HG02571 (cell line): Measurements from ENCODE around the gene SNX9.
"Not testable (repeated sequence)": the region's sequence is repeated elsewhere in the genome, so short reads cannot be mapped to it uniquely, and the experiment has no call there.

Experiments
- ATAC-seq: cut with Tn5 transposase; IDR thresholded peaks from one replicate; pipeline ENCODE4 v1.9.1; 2021; ENCODE audit warnings: mild to moderate bottlenecking, moderate library complexity; ENCODE audit not compliant: unreplicated experiment

SNX9 gene

DNA sequence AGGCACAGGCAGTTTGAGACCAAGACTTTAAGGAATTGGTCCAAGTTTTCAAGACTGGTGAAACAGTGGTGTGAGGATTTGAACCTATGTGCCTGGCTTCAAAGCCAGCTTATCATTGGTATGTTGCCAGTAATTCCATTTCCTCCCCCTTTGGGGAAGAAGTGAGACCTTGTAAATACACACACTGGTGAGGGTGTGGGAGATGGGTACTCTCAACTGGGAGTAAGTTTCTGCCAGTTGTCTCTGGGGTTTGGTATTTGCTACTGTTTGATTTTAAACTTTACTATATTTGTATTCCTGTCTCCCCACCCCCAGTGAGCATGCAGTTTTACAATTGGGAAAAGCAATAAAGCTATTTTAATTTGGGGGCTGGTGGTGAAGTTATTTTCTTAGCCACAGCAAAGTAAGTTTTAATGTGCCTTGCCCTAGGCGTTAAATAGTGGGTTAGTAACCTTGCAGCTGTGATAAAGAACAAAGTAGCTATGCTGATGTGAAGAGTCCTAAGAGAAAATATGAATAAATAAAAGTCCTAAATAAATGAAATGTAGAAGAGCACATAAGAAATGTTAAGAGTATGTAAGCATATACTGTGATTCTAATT lies 31.0 kb downstream of the SNX9 start:
- ATAC-seq, result no peak

DNA sequence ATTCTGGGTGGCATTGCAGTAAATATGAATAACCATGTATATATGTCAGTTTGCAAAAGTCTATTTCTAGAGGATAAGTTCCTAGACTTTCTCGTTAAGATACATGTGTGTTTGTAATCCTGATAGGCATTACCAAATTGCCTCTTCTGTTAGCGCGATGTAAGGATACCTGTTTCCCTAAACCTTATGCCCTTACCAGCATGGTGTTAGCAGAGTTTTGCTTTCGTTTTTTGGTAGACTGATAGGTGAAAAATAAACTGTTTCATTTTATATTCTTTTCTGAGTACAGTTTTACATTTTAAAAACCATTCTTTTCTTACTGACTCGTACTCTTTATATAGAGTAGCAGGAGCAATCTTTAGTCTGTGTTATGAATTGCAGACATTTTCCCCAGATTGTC lies 32.3 kb downstream of the SNX9 start:
- ATAC-seq, result no peak

DNA sequence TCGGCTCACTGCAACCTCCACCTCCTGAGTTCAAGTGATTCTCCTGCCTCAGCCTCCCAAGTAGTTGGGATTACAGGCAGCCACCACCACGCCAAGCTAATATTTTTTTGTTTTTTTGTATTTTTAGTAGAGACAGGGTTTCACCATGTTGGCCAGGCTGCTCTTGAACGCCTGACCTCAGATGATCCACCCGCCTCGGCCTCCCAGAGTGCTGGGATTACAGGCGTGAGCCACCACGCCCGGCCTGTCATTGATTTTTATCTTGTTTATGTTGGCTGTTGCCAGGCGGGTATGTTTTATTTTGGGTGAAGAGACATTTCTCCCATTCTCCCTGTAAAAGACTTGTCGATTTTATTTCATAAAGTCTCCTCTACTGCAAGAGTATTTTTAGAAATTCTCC lies 32.8 kb downstream of the SNX9 start:
- not testable (repeated sequence) for ATAC-seq

DNA sequence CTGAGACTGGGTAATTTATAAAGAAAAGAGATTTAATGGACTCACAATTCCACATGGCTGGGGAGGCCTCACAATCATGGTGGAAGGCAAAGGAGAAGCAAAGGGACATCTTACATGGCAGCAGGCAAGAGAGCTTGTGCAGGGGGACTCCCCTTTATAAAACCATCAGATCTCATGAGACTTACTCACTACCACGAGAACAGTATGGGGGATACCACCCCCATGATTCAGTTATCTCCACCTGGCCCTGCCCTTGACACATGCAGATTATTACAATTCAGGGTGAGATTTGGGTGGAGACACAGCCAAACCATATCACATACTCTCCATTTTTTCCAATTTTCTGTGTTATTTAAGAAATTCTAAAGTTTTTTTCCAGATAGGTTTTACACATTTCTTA lies 35.6 kb downstream of the SNX9 start:
- ATAC-seq, result not testable (repeated sequence)

DNA sequence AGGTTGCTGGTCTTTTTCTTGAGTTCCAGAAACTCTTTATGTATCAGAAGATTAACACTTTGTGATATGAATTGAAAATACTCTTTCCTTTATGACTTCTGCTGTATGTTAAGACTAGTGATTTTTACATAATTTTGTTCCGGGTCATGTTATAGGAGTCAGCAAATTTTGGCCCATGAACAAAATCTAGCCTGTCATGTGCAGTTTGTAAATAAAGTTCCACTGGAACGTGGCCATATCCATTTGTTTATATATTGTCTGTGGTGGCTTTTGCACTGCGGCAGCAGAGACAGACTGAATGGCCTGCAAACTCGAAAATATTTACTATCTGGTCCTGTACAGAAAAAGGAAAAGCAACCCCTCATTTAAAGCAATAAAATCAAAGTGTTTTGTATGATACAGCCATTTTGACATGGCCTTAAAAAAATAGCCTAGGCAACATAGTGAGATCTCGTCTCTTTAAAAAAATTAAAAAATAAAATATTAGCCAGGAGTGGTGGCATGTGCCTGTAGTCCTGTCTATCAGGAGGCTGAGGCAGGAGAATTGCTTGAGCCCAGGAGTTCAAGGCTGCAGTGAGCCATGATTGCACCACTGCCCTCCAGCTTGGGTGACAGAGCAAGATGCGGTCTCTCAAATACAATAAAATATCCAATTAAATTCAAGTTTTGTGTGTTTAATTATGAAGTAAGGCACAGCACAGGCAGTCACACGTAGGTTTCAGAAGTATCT lies 36.9 kb downstream of the SNX9 start:
- no peak for ATAC-seq

DNA sequence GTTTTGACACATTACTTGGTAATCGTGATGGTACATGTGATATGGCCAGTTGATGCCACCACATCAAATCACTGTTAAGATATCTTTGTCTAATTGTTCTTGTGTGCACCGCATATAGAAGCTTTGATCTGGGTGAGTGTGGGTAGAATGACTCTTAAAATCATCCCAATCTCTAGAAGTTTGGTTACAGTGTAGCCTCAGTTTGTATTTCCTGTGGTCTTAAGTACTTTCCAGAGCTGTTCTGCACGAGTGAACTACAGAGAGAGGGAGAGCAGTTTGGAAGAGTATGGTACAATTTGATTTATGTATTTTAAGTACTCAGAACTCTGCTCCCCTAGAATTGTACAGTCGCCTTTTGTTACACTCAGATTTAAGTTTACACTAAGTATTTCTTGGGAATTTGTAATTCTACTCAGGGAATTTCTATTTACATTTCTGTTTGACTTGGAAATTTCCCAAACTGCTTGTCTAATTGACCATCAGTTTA lies 37.5 kb downstream of the SNX9 start:
- no peak for ATAC-seq

DNA sequence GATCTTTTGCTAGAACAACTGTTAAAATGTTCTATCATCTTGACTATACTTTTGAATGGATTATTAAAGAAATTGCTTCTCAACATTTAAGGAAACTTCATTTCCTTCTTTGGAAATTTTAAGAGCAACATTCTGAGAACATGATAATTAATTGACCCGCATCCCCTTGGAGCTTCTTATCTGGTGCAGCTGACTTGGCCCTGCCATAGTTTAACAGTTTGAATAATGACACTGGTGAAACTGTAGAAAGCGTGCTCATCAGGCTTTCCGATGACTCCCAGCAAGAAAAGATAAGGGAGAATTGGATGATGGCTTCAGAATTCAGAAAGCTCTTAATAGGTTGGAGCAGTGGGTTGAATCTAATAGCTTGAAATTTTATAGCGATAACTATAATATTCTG lies 38.1 kb downstream of the SNX9 start:
- no peak for ATAC-seq

DNA sequence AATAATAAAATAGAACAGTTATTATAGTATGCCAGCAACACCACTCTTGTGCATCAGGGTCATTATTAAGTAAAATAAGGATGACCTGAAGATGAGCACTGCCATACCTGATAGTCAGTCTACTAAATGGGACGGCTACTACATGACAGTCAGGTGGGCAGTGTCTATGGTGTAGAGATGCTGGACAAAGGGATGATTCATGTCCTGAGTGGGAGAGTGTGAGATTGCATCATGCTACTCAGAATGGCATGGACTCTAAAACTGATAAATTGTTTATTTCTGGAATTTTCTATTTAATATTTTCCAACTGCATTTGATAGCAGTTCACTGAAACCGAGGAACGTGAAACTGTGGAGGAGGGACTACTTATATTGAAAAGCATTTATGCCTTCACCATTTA lies 38.8 kb downstream of the SNX9 start:
- ATAC-seq, result no peak

DNA sequence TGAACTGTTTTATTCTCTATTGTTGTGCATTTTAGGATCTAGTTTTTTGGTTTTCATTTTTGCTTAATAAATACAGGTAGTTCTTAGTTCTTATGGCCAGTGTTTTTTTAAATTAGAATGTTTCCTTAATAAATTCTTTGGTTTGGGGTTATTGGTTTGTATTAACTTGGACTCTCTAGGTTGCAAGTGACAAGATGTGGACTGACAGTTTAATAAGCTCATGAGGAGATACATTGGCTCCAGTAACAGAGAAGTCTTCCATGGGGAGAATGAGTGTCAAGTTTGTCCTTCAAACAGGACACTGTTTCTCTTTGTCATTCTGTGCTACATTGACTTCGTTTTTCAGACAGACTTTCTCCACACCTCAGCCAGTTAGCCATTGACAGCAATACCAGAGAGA lies 39.7 kb downstream of the SNX9 start:
- ATAC-seq, result no peak

DNA sequence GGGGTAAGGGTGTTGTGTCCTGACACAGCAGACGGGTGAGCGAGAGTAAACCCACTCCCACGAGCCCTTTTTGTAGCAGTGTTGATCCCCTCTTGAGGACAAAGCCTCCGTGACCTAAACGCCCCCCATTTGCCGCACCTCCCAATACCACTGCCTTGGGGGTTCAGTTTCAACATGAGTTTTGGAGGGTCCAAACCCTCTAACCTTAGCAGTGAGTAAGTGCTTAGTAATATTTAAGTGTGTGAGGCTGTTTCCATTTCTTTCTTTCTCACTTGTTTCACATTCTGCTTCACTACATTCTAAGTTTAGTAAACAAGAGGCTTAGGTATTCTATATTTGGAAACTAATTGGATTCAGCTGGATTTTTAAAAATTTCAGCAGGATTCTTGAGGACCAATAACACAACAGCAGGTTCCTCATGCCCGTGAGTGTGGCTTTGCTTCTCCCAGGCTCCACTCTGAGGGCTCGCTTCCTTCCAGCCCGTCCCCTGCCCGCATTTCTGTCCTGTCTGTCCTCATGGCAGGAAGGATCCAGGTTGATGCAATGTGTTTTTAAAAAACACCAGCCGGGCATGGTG lies 41.2 kb downstream of the SNX9 start:
- ATAC-seq, result no peak

DNA sequence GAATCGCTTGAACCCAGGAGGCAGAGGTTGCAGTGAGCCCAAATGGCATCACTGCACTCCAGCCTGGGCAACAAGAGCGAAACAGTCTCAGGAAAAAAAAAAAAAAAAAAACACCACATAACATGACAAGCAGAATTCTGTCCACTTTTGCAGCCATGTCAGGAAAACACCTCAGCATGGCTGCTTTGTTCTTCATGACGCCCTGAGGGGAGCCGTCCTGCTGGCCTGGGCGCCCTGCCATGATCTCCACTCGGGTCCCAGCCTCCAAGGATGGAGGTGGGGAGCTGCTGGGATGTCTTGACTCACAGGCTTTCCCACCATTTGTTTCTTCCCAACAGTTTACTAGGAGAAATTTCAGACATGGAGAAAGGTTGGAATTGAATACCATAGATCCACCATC lies 42.2 kb downstream of the SNX9 start:
- no peak for ATAC-seq

DNA sequence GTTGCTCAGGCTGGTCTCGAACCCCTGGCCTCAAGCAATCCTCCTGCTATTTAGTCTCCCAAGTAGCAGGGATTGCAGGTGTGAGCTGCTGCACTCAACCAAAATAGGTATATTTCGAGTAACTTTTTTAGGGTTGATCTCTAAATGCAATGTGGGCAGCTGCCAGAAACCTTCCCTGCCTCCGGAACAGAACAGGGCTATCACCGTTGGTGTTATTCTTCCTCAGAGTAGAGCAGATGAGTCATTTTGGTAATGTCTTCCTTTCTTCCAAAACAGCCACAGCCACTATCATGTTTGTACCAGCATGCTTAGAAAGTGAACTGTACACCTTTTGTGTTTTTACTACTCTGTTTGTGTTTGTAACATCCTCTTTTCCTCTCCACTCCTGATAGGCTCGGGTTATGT lies 44.1 kb downstream of the SNX9 start:
- ATAC-seq, result no peak

DNA sequence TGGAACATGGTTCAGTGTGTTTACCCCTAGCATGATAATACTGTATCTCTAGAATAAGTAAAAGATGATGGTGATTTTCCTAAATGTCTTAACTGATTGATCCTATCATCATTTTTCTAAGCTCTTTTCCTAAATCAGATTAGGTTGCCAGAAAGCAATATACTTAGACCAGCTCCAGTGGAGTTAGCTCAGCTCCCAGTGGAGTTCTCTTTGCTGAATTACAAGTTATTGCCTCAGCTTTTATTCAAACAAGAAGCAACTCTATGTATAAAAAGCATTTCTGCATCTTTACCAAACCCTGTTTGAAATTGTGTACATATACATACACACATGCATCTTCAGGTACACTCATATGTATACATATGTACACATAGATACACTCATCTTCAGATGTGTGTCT lies 44.9 kb downstream of the SNX9 start:
- ATAC-seq, result no peak

DNA sequence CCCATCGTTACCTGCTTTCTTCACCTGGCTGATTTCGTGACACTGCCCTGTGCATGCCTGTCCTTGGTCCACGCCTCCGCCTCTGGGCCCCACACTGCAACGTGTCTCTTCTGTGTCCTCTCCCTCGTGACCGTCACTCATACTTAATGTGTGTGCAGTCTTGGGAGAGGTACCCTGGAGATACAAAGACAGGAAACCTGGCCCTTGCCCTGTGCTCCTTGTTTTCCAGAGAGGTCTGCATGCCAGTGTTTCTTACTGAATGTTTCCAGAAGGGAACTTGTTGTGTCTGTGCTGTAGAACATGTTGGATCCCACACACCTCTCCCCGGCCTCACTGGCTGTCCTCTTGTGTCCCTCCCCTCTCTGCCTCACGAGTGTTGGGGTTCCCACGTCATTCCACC lies 45.8 kb downstream of the SNX9 start:
- ATAC-seq, result no peak

DNA sequence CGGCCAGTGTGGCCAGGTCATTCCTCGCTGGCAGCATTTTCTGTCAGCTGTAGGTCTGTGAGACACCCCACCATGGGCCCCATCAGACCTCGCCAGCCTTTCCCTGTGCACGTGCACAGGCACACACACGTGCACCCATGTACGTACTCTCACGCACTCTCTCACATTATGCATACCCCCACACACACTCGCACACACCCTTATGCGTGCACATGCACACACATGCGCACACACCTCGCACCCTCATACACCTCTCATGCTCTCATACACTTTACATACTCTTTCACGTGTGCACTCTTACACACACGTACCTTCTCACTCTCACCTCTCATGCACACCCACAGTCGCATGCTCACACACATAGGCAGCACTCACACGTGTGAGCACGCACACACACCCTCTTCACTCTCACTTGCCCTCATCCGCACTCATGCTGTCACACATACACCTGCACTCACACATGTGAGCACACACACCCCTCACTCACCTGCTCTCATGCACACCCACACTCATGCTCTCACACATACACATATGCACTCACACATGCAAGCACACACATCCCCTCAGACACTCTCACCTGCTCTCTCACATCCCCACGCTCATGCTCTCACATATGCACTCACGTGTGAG lies 46.7 kb downstream of the SNX9 start:
- no peak for ATAC-seq

DNA sequence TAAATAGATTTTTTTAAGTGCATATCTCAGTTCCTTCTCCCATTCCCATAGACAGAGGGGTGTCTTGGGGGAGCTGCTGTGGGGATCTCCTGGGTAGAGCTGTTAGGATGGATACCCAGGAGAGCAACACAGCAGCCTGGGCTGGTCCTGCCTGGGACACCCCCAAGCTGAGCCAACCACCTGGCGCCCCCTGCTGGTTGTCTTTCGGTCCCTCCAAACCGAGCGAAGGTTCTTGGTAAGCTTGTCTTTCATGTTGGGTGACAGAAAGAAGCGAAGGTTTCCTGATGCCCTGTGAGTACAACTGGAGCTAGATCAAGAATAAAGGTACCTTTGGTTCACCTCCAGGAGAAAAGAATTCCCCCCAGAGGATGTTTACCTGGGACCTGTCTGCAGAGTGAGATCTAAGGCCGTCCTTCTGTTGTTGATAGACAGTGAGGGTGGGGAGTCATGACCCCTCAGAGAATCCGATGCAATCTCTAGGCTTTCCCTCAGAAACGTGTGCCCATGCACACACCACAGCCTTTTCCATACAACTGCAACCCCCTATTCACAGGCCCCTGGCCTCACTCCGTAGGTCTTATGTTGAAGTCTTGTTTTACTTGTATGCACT lies 50.8 kb downstream of the SNX9 start:
- no peak for ATAC-seq

DNA sequence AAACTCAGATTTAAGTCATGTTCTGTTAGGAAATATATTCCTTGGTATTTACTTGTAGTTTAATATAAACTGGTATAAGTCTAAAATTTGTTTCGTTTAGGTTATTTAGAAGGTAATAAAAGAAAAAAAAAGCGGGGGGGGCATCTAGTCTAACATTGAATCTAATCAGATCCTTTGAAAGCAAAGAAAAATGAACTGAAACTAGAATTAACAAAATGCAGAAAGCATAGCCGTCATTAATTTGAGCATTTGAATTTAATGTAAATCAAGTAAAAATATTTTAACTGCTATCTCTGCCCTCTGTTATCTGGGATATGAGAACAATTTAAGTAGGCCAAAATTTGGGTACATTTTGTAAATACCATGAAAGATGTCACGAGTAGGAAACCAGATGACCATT lies 54.1 kb downstream of the SNX9 start:
- ATAC-seq, result no peak

DNA sequence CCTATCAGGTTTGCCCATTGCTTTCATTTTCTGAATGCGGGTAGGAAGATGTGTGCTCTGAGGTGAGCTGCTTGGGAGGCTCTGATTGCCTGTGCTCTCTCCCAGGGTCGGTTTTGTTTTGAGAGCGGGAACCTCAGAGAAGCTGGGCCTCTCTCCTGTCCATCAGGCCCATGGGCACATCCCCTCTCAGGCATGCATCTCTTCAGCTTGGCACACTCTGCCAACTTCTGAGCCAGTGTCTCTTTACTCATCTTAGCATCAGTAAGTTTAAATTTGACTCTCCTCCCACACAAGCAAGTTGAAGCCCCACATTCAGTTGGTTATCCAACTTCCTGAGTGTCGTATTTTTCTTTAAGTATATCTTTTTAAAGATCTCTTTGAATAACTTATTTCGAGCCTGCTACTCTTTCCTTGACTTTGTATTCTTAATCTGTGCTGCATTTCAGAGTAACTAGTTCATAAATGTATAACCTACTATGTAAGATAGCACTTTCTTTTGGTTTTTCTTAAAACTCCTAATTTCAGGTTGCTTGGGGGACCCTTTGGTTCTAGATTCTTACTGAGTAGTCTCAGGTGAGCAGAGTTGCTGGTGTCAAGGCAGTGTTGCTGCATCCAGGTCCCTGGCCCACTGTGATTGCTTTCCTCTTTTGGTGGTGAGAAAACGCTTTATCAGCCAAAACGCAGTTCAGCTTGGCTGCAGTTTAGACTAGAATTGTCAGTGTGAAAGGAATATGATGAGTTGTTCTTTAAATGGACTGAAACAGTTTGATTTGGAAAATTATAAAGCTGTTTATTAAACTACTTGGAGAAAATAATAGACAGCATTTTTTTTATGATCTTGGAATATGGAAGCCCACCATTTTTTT lies 54.8 kb downstream of the SNX9 start:
- no peak for ATAC-seq

DNA sequence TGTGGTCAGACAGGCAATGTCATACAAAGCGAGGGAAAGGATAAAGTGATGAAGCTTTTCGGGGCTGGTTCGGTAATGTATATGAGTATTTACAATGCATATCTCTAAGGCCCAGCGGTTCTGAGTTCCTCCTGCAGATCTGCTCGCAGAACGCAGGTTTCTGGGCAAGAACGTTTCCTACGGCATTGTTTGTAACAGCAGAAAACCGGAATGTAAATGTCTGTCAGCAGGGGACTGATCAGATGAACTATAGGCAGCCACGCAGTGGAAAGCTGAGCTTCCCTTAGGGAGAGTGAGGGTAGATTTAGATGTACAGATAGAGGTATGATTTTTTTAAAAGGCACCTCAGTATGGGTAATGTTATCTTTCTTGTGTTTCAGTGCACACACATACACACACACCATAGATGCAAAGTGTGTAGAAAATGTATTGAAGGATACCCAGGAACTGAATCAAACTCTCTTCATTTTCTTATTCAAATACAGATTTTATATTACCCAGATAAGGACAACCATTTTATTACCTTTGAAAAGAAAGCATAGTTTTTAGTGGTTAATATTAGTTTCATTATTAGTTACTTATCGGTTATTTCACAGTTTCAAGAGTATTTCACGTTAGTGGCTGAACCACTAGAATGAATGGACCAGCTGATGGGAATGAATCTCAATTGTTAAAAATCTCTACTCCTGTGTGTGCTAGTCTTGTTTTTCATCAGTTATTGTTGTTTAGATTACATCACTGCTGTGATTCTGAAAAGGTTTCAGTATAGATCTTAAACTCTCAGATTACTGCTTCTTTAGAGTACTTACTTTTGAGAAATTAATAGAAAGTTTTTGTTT lies 56.2 kb downstream of the SNX9 start:
- ATAC-seq, result peak; percentile 86

DNA sequence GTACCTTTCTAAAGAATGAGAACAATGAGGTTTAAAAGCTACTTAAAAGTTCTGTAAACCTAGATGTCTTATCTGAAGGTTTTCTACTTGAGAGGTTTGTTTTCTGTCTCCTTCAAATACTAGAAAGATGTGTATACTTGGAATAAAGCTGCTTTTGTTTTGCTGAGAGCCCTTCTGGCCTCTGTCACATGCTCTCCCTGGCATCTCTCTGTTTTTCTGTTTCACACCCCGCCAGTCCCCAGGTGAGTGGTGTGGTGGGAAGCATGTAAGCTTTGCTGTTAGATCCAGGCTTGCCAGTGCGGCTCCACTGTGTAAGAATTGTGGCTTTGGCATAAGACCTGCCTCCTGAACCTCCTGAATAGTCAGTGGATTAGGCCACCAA lies 56.8 kb downstream of the SNX9 start:
- peak; percentile 47 for ATAC-seq
